Stomach (tissue), 4 donors: Measurements from ENCODE around the gene EYA2.

Experiments
- CTCF ChIP-seq, 7 experiments: fragments of 450-650 bp in 4 of 7; fragments of 200-600 bp in 3 of 7; sonication (generic) in 3 of 7; IDR thresholded peaks; one replicate each; pipeline ENCODE4 v1.5.1; 2016 to 2019; ENCODE audit warnings: antibody characterized with exemption in 7 of 7, control low read depth in 2 of 7, mild to moderate bottlenecking in 1 of 7
- EP300 ChIP-seq: sonication (generic); formaldehyde crosslinking; IDR thresholded peaks from one replicate; pipeline ENCODE4 v1.6.1; 2017; ENCODE audit warnings: antibody characterized with exemption
- POLR2A ChIP-seq, 4 donors: fragments of 450-650 bp; IDR thresholded peaks; one replicate each; pipeline ENCODE4 v1.6.1; 2016; ENCODE audit warnings: antibody characterized with exemption in 4 of 4, control low read depth in 2 of 4, mild to moderate bottlenecking in 1 of 4, moderate library complexity in 1 of 4

GRCh38 chr20:47031004-47031403, 136.4 kb downstream of the EYA2 start:
- no peak for TF ChIP-seq EP300
- no peak for TF ChIP-seq CTCF (IDR thresholded peaks at IDR 0.05)
- no peak for TF ChIP-seq POLR2A (IDR thresholded peaks at IDR 0.05)
